GM12878 (cell line): ENCODE measurements around the gene CPHXL2. TPM values are rescaled to one million over a fixed set of nuclear protein-coding genes. Genes with fewer than 3 reads are reported as not detected.

ENCODE experiments used
- CHD2 ChIP-seq: IDR thresholded peaks from 2 replicates; pipeline ENCODE4 v1.6.1; 2011; ENCODE audit warnings: low read depth, low read length, improper control_type of control experiment, borderline replicate concordance
- CUX1 ChIP-seq: IDR thresholded peaks from 2 replicates; pipeline ENCODE4 v1.6.1; 2012; ENCODE audit warnings: improper control_type of control experiment, low read depth, low read length; ENCODE audit not compliant: insufficient replicate concordance
- E2F4 ChIP-seq: IDR thresholded peaks from 2 replicates; pipeline ENCODE4 v1.6.1; 2012; ENCODE audit warnings: low read depth, low read length, improper control_type of control experiment
- ETV6 ChIP-seq, 2 experiments: fragments of 450-650 bp in 1 of 2; IDR thresholded peaks in 1 of 2; conservative IDR thresholded peaks in 1 of 2; 2 replicates each; pipeline ENCODE4 v1.6.1; 2014; ENCODE audit warnings: antibody characterized with exemption in 1 of 2, borderline replicate concordance in 1 of 2, low read depth in 1 of 2, mild to moderate bottlenecking in 1 of 2, moderate library complexity in 1 of 2
- FOXK2 ChIP-seq: fragments of 450-650 bp; IDR thresholded peaks from 2 replicates; pipeline ENCODE4 v1.6.1; 2017; ENCODE audit warnings: mild to moderate bottlenecking, moderate library complexity
- HDGF ChIP-seq: fragments of 450-650 bp; IDR thresholded peaks from 2 replicates; pipeline ENCODE4 v1.6.1; 2016; ENCODE audit warnings: antibody characterized with exemption
- IKZF1 ChIP-seq: fragments of 450-650 bp; conservative IDR thresholded peaks from 2 replicates; pipeline ENCODE4 v1.6.1; 2017; ENCODE audit warnings: antibody characterized with exemption, mild to moderate bottlenecking
- JUND ChIP-seq: IDR thresholded peaks from 2 replicates; pipeline ENCODE4 v1.6.1; 2012; ENCODE audit warnings: low read depth, mild to moderate bottlenecking, low read length, improper control_type of control experiment, moderate library complexity
- MLLT1 ChIP-seq: fragments of 450-650 bp; IDR thresholded peaks from 2 replicates; pipeline ENCODE4 v1.6.1; 2016; ENCODE audit warnings: mild to moderate bottlenecking
- MYC ChIP-seq: IDR thresholded peaks from 2 replicates; pipeline ENCODE4 v1.6.1; 2011; ENCODE audit warnings: mild to moderate bottlenecking, low read length, moderate library complexity, inconsistent platforms; ENCODE audit not compliant: insufficient read depth, insufficient replicate concordance, insufficient read length, severe bottlenecking
- PBX3 ChIP-seq: IDR thresholded peaks from 2 replicates; pipeline ENCODE4 v1.6.1; 2011; ENCODE audit warnings: mild to moderate bottlenecking, low read depth, low read length, moderate library complexity; ENCODE audit not compliant: insufficient replicate concordance
- POLR2A ChIP-seq: IDR thresholded peaks from 2 replicates; pipeline ENCODE4 v1.6.1; 2011; ENCODE audit warnings: low read depth, mild to moderate bottlenecking, low read length
- POLR2AphosphoS5 ChIP-seq: IDR thresholded peaks from 2 replicates; pipeline ENCODE4 v1.6.1; 2011; ENCODE audit warnings: mild to moderate bottlenecking, low read length, inconsistent platforms
- RELB ChIP-seq: fragments of 450-650 bp; IDR thresholded peaks from 2 replicates; pipeline ENCODE4 v1.6.1; 2017; ENCODE audit warnings: low read depth, mild to moderate bottlenecking, moderate library complexity
- RFX5 ChIP-seq: IDR thresholded peaks from 2 replicates; pipeline ENCODE4 v1.6.1; 2011; ENCODE audit warnings: low read depth, low read length, improper control_type of control experiment
- YY1 ChIP-seq: IDR thresholded peaks from 2 replicates; pipeline ENCODE4 v1.6.1; 2011; ENCODE audit warnings: low read depth, mild to moderate bottlenecking, low read length
- ZNF274 ChIP-seq: IDR thresholded peaks from one replicate; pipeline ENCODE4 v1.8.0; 2011; ENCODE audit not compliant: insufficient read length, insufficient read depth
- ZZZ3 ChIP-seq: IDR thresholded peaks from 2 replicates; pipeline ENCODE4 v1.6.1; 2011; ENCODE audit warnings: low read depth; ENCODE audit not compliant: control insufficient read depth, insufficient read length
- polyA plus RNA-seq, 11 experiments: library from polyadenylated mRNA; depleted of rRNA in 4 of 11; unstranded in 6 of 11; stranded (reverse) in 5 of 11; fragments of >200 nt; fragmentation: Nextera tagmentation in 4 of 11; fragmentation: Illumina TruSeq in 1 of 11; extraction: Ambion mirVana in 4 of 11; extraction: Trizol in 1 of 11; gene quantifications; 1 replicate in 1 of 11; 2 replicates in 10 of 11; pipeline versions ENCODE4 v1.2.1 to v1.2.3, GENCODE V29; 2011 to 2016; ENCODE audit warnings: inconsistent platforms in 2 of 11, missing spikeins in 2 of 11, low read depth in 1 of 11
- total RNA-seq, 4 experiments: library from RNA; depleted of rRNA in 3 of 4; stranded (reverse); fragments of >200 nt in 3 of 4; fragmentation: Illumina TruSeq in 1 of 4; extraction: Trizol in 1 of 4; gene quantifications; 2 replicates each; pipeline versions ENCODE4 v1.2.1 to v1.2.3, GENCODE V29; 2013 to 2021

The CPHXL2 gene
- total and polyA plus RNA-seq, 10 of the 15 experiments (the other 5 are each of a cell fraction or from before 2014, with no cell fraction given) = not detected

- no peak for TF ChIP-seq ETV6 (conservative IDR thresholded peaks at IDR 0.05 in 1 of 2, IDR thresholded peaks at IDR 0.05 in 1 of 2; ENCODE audit: borderline replicate concordance in 1 of 2, low read depth in 1 of 2)
- peak; percentile 13; the same call in 1 of the 2 replicates for TF ChIP-seq POLR2A
- 0 out of 2 replicates have a peak, but pooled peaks have one; percentile 38 for TF ChIP-seq MLLT1
- no peak for TF ChIP-seq ZZZ3
- no peak for TF ChIP-seq CUX1
- TF ChIP-seq FOXK2 = peak; percentile 93
- no peak for TF ChIP-seq JUND
- TF ChIP-seq PBX3 = no peak
- peak; percentile 51; the same call in 1 of the 2 replicates for TF ChIP-seq POLR2AphosphoS5
- peak; percentile 5; the same call in 1 of the 2 replicates for TF ChIP-seq IKZF1
- TF ChIP-seq CHD2 = 0 out of 2 replicates have a peak, but pooled peaks have one; percentile 11
- TF ChIP-seq RELB = peak; percentile 32
- 0 out of 2 replicates have a peak, but pooled peaks have one; percentile 7 for TF ChIP-seq E2F4
- TF ChIP-seq ZNF274 = no peak
- TF ChIP-seq HDGF = peak; percentile 78
- TF ChIP-seq RFX5 = no peak
- peak; percentile 95 for TF ChIP-seq YY1
- TF ChIP-seq MYC = peak; percentile 47
Measured at GRCh38 chr16:75648265-75649076, 28.3 kb downstream of the CPHXL2 start (continued).
